ENCODE data around the gene VSTM2L.

VSTM2L gene

GRCh38 chr20:37907330-37907676 is 4.4 kb downstream of the VSTM2L start:
- H3K4me3 ChIP-seq (ENCODE audit: low read length), result no peak overlapping the region
- no peak for TF ChIP-seq CTCF (IDR thresholded peaks at IDR 0.05; ENCODE audit: insufficient read depth, low read depth, low read length, missing control alignments)
- no peak for DNase-seq (ENCODE audit: low read depth)

- TF ChIP-seq CTCF (IDR thresholded peaks at IDR 0.05; ENCODE audit: insufficient read depth, low read depth, low read length, missing control alignments), result no peak
- no peak overlapping the region for H3K4me3 ChIP-seq (ENCODE audit: low read length)
- peak; percentile 47 for DNase-seq (ENCODE audit: low read depth)
Observed at GRCh38 chr20:37907677-37908401, 4.9 kb downstream of the VSTM2L start.

GRCh38 chr20:37911261-37911660 is 8.3 kb downstream of the VSTM2L start:
- H3K4me3 ChIP-seq (ENCODE audit: low read length), result no peak overlapping the region
- DNase-seq (ENCODE audit: low read depth), result no peak
- TF ChIP-seq CTCF (IDR thresholded peaks at IDR 0.05; ENCODE audit: insufficient read depth, low read depth, low read length, missing control alignments), result no peak

- no peak for TF ChIP-seq CTCF (IDR thresholded peaks at IDR 0.05; ENCODE audit: insufficient read depth, low read depth, low read length, missing control alignments)
- DNase-seq (ENCODE audit: low read depth), result peak; percentile 45
- H3K4me3 ChIP-seq (ENCODE audit: low read length), result no peak overlapping the region
Observed at GRCh38 chr20:37911838-37912281, 8.9 kb downstream of the VSTM2L start.

- no peak for TF ChIP-seq CTCF (IDR thresholded peaks at IDR 0.05; ENCODE audit: insufficient read depth, low read depth, low read length, missing control alignments)
- no peak overlapping the region for H3K4me3 ChIP-seq (ENCODE audit: low read length)
- DNase-seq (ENCODE audit: low read depth), result no peak
Observed at GRCh38 chr20:37912874-37913273, 9.9 kb downstream of the VSTM2L start.

GRCh38 chr20:37913567-37914366 is 10.8 kb downstream of the VSTM2L start:
- no peak for TF ChIP-seq CTCF (IDR thresholded peaks at IDR 0.05; ENCODE audit: insufficient read depth, low read depth, low read length, missing control alignments)
- DNase-seq (ENCODE audit: low read depth), result peak; percentile 40
- no peak overlapping the region for H3K4me3 ChIP-seq (ENCODE audit: low read length)

Data from epithelial cell of esophagus (primary cell).